ENCODE results near the gene CCDC171. TPM values are rescaled to one million over a fixed set of nuclear protein-coding genes. Genes with fewer than 3 reads are reported as not detected.
"Not testable (repeated sequence)": the region's sequence is repeated elsewhere in the genome, so short reads cannot be mapped to it uniquely, and the experiment has no call there.

The CCDC171 gene
- total RNA-seq, 1 donor from 2014 or later, result 1.2 TPM

GRCh38 chr9:15524845-15525455, 27.9 kb upstream of the CCDC171 start:
- Mint-ChIP-seq H3K4me1 (ENCODE audit: low read depth, unreplicated experiment) (no peaks in the 10 kb centered on the region), H3K27ac (ENCODE audit: unreplicated experiment) (no peak overlapping the region)
- FAIRE-seq, result no peak

GRCh38 chr9:15525958-15526357, 26.9 kb upstream of the CCDC171 start:
- Mint-ChIP-seq H3K4me1 (ENCODE audit: low read depth, unreplicated experiment) (no peaks in the 10 kb centered on the region), H3K36me3 (ENCODE audit: low read depth, unreplicated experiment) (peaks cover 3% of the 10 kb centered on the region), H3K27me3 (ENCODE audit: low read depth, unreplicated experiment) (no peaks in the 10 kb centered on the region), H3K27ac (ENCODE audit: unreplicated experiment) (no peak overlapping the region), H3K9me3 (ENCODE audit: unreplicated experiment) (no peaks in the 10 kb centered on the region), H3K4me3 (ENCODE audit: unreplicated experiment) (no peak overlapping the region)
- Histone ChIP-seq H3K36me3 (ENCODE audit: insufficient read depth, low read length) (no peaks in the 10 kb centered on the region), H3K9me3 (ENCODE audit: insufficient read depth, low read depth, low read length) (no peaks in the 10 kb centered on the region), H3K9ac (ENCODE audit: low read length) (no peak overlapping the region), H3K79me2 (ENCODE audit: insufficient read depth, low read length) (no peaks in the 10 kb centered on the region), H4K20me1 (ENCODE audit: insufficient read depth, low read length) (no peaks in the 10 kb centered on the region), H2AFZ (ENCODE audit: low read depth, low read length) (no peak overlapping the region), H3K4me3 (ENCODE audit: insufficient read depth, low read depth, low read length) (no peak overlapping the region), H3K4me1 (ENCODE audit: insufficient read depth, low read length) (no peaks in the 10 kb centered on the region), H3K27ac (ENCODE audit: low read depth, low read length) (no peak overlapping the region), H3K4me2 (ENCODE audit: low read length) (no peak overlapping the region), H3K27me3 (ENCODE audit: insufficient read depth, low read length) (no peaks in the 10 kb centered on the region)
- FAIRE-seq (no peak), DNase-seq (ENCODE audit: low read depth) (no peak)
- no peak for TF ChIP-seq CTCF (IDR thresholded peaks at IDR 0.05; ENCODE audit: insufficient read depth, low read depth, low read length)
- no peak for TF ChIP-seq EZH2 (IDR thresholded peaks at IDR 0.05; ENCODE audit: insufficient read depth, low read length)

More at GRCh38 chr9:15524845-15525455, 27.9 kb upstream of the CCDC171 start:
- Mint-ChIP-seq H3K9me3 (ENCODE audit: unreplicated experiment) (no peaks in the 10 kb centered on the region), H3K4me3 (ENCODE audit: unreplicated experiment) (no peak overlapping the region), H3K36me3 (ENCODE audit: low read depth, unreplicated experiment) (peaks cover 2% of the 10 kb centered on the region), H3K27me3 (ENCODE audit: low read depth, unreplicated experiment) (no peaks in the 10 kb centered on the region)
- no peak overlapping the region for H2AFZ ChIP-seq (ENCODE audit: low read depth, low read length)
- H3K4me3 ChIP-seq (ENCODE audit: insufficient read depth, low read depth, low read length), result no peak overlapping the region
- DNase-seq (ENCODE audit: low read depth), result no peak
- no peaks in the 10 kb centered on the region for H3K9me3 ChIP-seq (ENCODE audit: insufficient read depth, low read depth, low read length)
- H4K20me1 ChIP-seq (ENCODE audit: insufficient read depth, low read length), result no peaks in the 10 kb centered on the region
- H3K4me2 ChIP-seq (ENCODE audit: low read length), result no peak overlapping the region
- H3K36me3 ChIP-seq (ENCODE audit: insufficient read depth, low read length), result no peaks in the 10 kb centered on the region
- no peaks in the 10 kb centered on the region for H3K4me1 ChIP-seq (ENCODE audit: insufficient read depth, low read length)
- H3K27ac ChIP-seq (ENCODE audit: low read depth, low read length), result no peak overlapping the region
- H3K27me3 ChIP-seq (ENCODE audit: insufficient read depth, low read length), result no peaks in the 10 kb centered on the region
- no peak overlapping the region for H3K9ac ChIP-seq (ENCODE audit: low read length)
- no peak for TF ChIP-seq EZH2 (IDR thresholded peaks at IDR 0.05; ENCODE audit: insufficient read depth, low read length)
- TF ChIP-seq CTCF (IDR thresholded peaks at IDR 0.05; ENCODE audit: insufficient read depth, low read depth, low read length), result no peak
- H3K79me2 ChIP-seq (ENCODE audit: insufficient read depth, low read length), result no peaks in the 10 kb centered on the region

- not testable (repeated sequence) for H4K20me1 ChIP-seq (ENCODE audit: insufficient read depth, low read length); H3K27ac Mint-ChIP-seq (ENCODE audit: unreplicated experiment); H3K36me3 Mint-ChIP-seq (ENCODE audit: low read depth, unreplicated experiment); H3K79me2 ChIP-seq (ENCODE audit: insufficient read depth, low read length); H3K27me3 Mint-ChIP-seq (ENCODE audit: low read depth, unreplicated experiment); H3K4me1 ChIP-seq (ENCODE audit: insufficient read depth, low read length); FAIRE-seq; H3K4me3 ChIP-seq (ENCODE audit: insufficient read depth, low read depth, low read length); H3K4me2 ChIP-seq (ENCODE audit: low read length); H3K36me3 ChIP-seq (ENCODE audit: insufficient read depth, low read length); H3K4me3 Mint-ChIP-seq (ENCODE audit: unreplicated experiment); DNase-seq (ENCODE audit: low read depth); H3K4me1 Mint-ChIP-seq (ENCODE audit: low read depth, unreplicated experiment); H3K27me3 ChIP-seq (ENCODE audit: insufficient read depth, low read length); H3K9ac ChIP-seq (ENCODE audit: low read length); H3K9me3 ChIP-seq (ENCODE audit: insufficient read depth, low read depth, low read length); H3K27ac ChIP-seq (ENCODE audit: low read depth, low read length); H2AFZ ChIP-seq (ENCODE audit: low read depth, low read length); H3K9me3 Mint-ChIP-seq (ENCODE audit: unreplicated experiment)
Measured at GRCh38 chr9:15527035-15527434, 25.8 kb upstream of the CCDC171 start.

Measured in astrocyte (in vitro differentiated cells and primary cell).